Mucosa of stomach (tissue), 1 donor: ENCODE measurements around the gene SEC61A1.

Source experiments
- H3K27me3 ChIP-seq: one replicate; pipeline ENCODE4 v1.7.0; 2013; ENCODE audit warnings: mild to moderate bottlenecking, low read length; ENCODE audit not compliant: control insufficient read depth, insufficient read depth
- H3K36me3 ChIP-seq: one replicate; pipeline ENCODE4 v1.7.0; 2013; ENCODE audit warnings: low read length; ENCODE audit not compliant: control insufficient read depth, insufficient read depth
- H3K4me1 ChIP-seq: one replicate; pipeline ENCODE4 v1.7.0; 2013; ENCODE audit warnings: mild to moderate bottlenecking, low read length; ENCODE audit not compliant: control insufficient read depth, insufficient read depth
- H3K4me3 ChIP-seq: one replicate; pipeline ENCODE4 v1.7.0; 2013; ENCODE audit warnings: low read length
- H3K9ac ChIP-seq: one replicate; pipeline ENCODE4 v1.7.0; 2013; ENCODE audit warnings: mild to moderate bottlenecking, low read length, moderate library complexity
- H3K9me3 ChIP-seq: one replicate; pipeline ENCODE4 v1.7.0; 2013; ENCODE audit warnings: mild to moderate bottlenecking, low read length, moderate library complexity; ENCODE audit not compliant: control insufficient read depth
- donor health status: Pancreatic carcinoma.

The SEC61A1 gene

DNA sequence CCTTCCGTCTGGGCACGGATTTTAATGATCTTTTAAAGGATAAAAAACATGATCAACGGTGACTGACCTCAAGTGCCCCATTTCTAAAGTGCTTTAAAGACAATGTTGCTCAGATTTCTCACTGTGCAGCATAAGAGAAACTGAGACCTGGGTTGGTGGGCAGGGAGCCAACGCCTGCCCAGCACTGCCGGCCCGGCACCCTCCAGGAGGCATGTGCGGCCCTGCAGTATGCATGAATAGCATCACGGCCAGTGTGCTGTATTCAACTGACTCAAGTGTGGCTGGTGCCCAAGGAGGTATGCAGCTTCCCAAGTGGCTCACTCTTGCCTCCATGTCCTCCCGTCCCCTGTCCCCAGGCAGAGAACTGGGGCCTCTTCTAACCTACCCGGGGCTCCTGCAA lies 30.3 kb downstream of the SEC61A1 start:
- no peaks in the 10 kb centered on the region for H3K9me3 ChIP-seq
- H3K27me3 ChIP-seq: no peaks in the 10 kb centered on the region
- peaks cover 6% of the 10 kb centered on the region for H3K36me3 ChIP-seq
- H3K4me1 ChIP-seq: peaks cover 18% of the 10 kb centered on the region
- no peak overlapping the region for H3K4me3 ChIP-seq
- no peak overlapping the region for H3K9ac ChIP-seq

DNA sequence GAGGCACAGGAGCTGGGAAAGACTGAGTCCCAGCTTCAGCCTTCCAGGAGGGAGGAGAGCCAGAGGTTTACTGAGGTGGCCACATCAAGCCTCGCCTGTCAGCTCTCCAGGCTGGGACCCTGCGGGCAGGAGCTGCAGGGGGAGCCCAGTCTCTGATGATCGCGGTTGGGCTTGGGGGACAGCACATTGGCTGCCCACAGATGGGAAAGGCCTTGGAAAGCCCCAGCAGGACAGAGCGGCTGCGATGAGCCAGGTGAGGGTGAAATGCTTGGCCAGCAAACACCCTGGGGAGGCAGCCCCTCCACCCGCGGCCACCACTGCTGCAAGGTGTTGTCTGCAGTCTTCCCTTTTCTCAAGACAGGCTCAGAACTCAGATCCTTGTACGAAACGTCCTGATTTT lies 31.2 kb downstream of the SEC61A1 start:
- peaks cover 6% of the 10 kb centered on the region for H3K36me3 ChIP-seq
- no peak overlapping the region for H3K9ac ChIP-seq
- H3K27me3 ChIP-seq: no peaks in the 10 kb centered on the region
- no peaks in the 10 kb centered on the region for H3K9me3 ChIP-seq
- H3K4me1 ChIP-seq: peaks cover 16% of the 10 kb centered on the region
- no peak overlapping the region for H3K4me3 ChIP-seq

DNA sequence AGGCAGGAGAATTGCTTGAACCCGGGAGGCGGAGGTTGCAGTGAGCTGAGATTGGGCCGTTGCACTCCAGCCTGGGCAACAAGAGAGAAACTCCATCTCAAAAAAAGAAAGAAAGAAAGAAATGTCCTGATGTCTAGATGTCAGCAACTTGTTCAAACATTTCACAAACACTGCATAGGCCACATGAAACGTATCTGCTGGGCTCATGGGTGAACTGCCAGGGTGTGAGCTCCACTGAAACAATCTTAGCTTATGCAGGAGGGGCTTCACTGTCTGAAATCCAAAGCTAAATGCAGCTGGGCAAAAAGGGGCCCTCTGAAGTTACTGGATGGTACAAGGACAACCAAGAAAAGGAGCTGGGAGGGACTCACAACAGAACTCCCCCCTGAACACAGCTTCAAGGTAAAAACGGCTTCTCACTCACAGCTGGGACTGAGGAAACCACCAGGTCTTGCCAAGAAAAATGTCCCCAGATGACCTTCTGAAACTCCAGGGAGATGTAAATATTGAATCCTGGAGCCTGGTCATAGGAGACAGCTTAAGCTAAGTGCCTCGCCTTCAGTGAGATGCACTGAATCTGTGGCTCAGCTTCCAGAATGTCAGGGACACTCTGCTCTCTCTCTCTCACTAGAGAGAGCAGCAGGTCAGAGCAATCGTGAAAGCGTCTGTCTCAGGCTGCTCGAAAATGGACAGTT lies 31.9 kb downstream of the SEC61A1 start:
- Histone ChIP-seq H3K9ac (no peak overlapping the region), H3K4me3 (no peak overlapping the region), H3K36me3 (peaks cover 6% of the 10 kb centered on the region), H3K4me1 (peaks cover 16% of the 10 kb centered on the region), H3K27me3 (no peaks in the 10 kb centered on the region), H3K9me3 (no peaks in the 10 kb centered on the region)

DNA sequence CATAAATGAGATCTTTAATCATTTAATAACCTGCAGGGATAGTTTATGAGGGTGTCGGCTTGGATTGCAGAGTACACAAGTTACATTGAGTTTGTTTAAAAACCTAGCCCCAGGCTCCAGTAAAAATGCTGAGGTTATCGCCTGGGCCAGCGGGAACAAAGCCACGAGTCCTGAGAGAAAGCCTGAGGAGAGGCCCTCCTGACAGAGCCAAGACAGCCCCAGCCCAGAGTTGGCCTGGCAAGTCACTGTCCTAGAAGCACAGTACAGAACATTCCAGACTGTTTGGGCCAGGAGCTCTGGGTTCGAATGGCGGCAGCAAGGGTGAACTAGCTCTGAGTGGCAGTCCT lies 32.4 kb downstream of the SEC61A1 start:
- no peaks in the 10 kb centered on the region for H3K9me3 ChIP-seq
- H3K4me3 ChIP-seq: no peak overlapping the region
- H3K9ac ChIP-seq: no peak overlapping the region
- H3K36me3 ChIP-seq: peaks cover 6% of the 10 kb centered on the region
- H3K27me3 ChIP-seq: no peaks in the 10 kb centered on the region
- H3K4me1 ChIP-seq: peaks cover 16% of the 10 kb centered on the region

DNA sequence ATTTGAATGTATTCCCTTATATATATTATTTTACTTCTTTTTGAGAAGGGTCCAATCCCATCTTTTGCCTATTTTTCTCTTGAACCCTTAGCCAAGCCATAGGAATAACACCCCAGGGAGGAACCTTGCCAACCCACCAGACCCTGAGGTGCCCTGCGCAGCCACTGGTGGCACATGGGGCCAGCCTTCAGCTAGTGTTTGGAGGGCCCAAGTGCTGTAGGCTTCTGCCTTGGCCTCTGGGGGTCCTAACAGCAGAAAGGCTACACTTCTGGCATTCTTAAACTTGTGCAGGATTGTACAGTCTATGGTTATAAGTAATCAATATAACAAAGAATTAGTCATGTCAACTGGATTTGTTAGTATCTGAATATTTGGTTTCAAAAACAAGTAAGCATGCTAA lies 36.9 kb downstream of the SEC61A1 start:
- Histone ChIP-seq H3K27me3 (no peaks in the 10 kb centered on the region), H3K4me1 (peaks cover 12% of the 10 kb centered on the region), H3K9ac (no peak overlapping the region), H3K4me3 (no peak overlapping the region), H3K9me3 (no peaks in the 10 kb centered on the region), H3K36me3 (no peaks in the 10 kb centered on the region)

DNA sequence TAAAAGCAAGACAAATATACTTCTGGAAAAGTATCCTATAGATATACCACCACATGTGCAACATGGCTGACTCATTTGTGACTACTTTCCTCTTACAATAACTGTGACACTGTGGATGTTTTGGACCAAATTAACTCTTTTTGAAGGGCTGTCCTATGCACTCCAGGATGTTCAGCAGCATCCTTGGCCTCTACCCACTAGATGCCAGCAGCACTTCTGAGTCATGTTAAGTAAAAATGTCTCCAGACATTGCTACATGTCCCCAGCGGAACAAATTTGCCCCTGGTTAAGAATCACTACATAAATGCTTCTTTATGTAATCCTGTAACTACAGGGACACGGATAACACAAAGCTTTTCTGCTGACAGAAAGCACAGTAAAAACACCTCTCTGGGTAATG lies 39.3 kb downstream of the SEC61A1 start:
- Histone ChIP-seq H3K4me1 (no peaks in the 10 kb centered on the region), H3K27me3 (no peaks in the 10 kb centered on the region), H3K36me3 (no peaks in the 10 kb centered on the region), H3K4me3 (no peak overlapping the region), H3K9me3 (no peaks in the 10 kb centered on the region), H3K9ac (no peak overlapping the region)

DNA sequence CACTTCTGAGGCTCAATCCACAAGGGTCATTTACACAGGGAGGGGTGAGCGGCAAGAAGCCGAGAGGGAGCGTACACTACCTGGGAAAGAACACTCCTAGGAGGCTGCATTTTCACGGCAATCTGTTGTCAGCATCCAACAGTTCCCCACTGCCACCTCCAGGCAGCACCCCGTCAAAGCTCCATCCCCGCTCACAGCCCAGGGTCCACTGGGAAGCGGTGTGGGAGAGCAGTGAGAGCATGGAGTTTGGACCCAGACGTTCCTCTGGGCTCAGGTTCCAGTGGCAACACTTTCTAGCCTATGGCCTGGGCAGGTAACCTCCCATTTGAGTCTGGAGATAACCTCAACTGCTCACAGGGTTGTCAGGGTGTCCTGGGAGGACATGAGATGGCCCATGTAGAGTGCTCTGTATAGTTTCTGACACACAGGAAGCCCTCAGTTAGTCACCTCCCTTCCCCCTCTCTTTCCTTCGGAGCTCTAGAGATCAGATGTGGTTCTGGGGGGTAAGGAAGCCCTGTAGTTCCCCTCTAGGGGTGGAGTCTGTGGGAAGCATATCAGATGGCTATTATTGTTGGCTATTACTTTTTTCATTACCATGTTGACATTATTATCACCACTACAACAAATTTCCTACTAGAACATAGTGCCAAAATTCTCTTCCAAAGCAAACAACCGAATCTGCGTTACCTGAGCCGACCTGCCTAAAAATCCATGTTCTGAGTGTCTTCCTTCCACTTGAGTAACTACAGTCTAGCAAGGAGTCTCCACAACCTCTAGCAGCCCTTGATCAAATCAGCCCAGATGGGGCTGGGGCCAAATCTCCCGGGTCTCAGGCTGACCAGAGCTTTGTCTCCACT lies 42.3 kb downstream of the SEC61A1 start:
- H3K4me3 ChIP-seq: no peak overlapping the region
- H3K9me3 ChIP-seq: no peaks in the 10 kb centered on the region
- H3K36me3 ChIP-seq: no peaks in the 10 kb centered on the region
- H3K27me3 ChIP-seq: no peaks in the 10 kb centered on the region
- H3K9ac ChIP-seq: no peak overlapping the region
- peaks cover 7% of the 10 kb centered on the region for H3K4me1 ChIP-seq

DNA sequence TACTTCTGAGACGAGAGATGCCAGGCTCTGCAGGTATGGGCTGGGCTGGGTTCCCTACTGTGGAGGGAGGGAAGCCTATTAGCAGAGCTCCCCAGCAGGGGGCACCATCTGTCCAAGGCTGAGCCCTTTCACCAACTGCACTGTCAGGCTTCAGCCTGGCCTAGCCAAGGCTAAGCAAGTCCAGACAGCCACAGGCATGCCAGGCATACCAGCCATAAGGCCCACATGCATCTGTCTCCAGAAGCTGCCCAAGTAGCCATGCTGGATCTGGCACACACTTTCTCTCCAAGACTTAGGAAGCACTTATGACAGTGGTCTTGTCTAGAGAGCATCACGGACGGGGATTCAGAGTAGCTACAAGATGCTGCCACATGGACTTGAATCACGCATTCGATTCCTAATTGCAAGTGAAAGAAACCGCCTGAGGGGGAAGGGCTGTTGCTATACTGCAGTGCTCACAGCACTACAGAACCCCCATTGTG lies 43.0 kb downstream of the SEC61A1 start:
- H3K9ac ChIP-seq: no peak overlapping the region
- H3K9me3 ChIP-seq: no peaks in the 10 kb centered on the region
- no peak overlapping the region for H3K4me3 ChIP-seq
- peaks cover 7% of the 10 kb centered on the region for H3K4me1 ChIP-seq
- no peaks in the 10 kb centered on the region for H3K36me3 ChIP-seq
- H3K27me3 ChIP-seq: no peaks in the 10 kb centered on the region

DNA sequence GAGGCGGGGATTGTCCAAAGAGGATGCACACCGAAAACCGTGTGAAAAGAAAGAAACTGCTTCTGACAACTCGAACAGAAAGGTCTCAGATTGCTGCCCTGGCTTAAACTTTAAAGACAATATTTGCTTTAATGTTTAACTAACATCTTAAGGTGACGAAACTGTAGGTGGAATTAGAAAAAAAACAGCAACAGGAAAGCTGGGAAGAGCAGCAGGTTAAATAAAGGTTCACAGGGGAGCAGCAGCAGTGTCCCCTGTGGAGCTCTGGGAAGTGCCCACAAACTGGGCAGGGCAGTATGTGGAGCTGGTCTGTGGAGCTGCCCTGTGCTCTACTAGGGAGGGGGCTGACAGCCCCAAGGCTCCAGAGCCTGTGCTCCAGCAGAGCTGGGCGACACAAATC lies 46.0 kb downstream of the SEC61A1 start:
- H3K9me3 ChIP-seq: no peaks in the 10 kb centered on the region
- H3K4me3 ChIP-seq: no peak overlapping the region
- no peak overlapping the region for H3K9ac ChIP-seq
- no peaks in the 10 kb centered on the region for H3K27me3 ChIP-seq
- peaks cover 7% of the 10 kb centered on the region for H3K4me1 ChIP-seq
- H3K36me3 ChIP-seq: no peaks in the 10 kb centered on the region

DNA sequence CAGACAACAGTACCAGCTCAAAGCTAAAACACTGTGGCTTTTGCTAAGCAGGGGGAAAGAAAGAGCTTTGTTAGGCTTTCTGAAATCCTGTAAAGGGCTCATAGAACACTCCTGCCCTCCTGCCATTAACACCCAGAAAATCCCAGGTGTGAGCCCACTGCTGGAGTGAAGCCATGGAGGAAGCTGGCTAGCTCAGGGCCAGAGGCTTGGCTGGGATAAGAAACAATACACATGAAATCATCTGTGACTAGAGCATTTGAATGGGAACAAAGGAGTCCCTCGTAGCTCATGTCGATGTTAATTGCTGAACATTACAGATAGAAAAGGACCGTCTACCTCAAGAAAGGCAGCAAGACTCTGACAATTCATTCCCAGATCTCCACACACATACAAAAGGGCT lies 47.9 kb downstream of the SEC61A1 start:
- Histone ChIP-seq H3K9me3 (no peaks in the 10 kb centered on the region), H3K9ac (no peak overlapping the region), H3K4me3 (no peak overlapping the region), H3K27me3 (no peaks in the 10 kb centered on the region), H3K4me1 (peaks cover 7% of the 10 kb centered on the region), H3K36me3 (peaks cover 4% of the 10 kb centered on the region)

DNA sequence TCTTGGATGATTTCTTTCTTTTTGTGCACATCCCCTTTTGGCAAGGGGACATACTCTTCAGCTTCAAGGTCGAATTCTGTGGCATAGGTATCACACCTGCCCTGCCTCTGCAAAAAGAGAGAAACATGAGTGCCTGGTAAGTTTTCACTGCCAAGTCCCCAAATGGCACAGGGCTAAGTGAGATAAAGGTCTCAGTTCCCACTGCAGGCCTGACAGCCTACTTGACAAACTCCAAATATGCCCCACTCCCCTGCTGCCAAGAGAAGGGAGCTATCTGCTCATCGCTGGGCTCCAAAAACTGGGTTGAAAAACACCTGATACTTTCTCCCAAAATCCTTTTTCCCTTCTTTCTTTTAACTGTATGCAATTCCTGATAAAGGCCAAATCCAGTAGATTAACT lies 48.4 kb downstream of the SEC61A1 start:
- Histone ChIP-seq H3K9ac (no peak overlapping the region), H3K36me3 (peaks cover 4% of the 10 kb centered on the region), H3K4me1 (peaks cover 7% of the 10 kb centered on the region), H3K27me3 (no peaks in the 10 kb centered on the region), H3K9me3 (no peaks in the 10 kb centered on the region), H3K4me3 (no peak overlapping the region)

DNA sequence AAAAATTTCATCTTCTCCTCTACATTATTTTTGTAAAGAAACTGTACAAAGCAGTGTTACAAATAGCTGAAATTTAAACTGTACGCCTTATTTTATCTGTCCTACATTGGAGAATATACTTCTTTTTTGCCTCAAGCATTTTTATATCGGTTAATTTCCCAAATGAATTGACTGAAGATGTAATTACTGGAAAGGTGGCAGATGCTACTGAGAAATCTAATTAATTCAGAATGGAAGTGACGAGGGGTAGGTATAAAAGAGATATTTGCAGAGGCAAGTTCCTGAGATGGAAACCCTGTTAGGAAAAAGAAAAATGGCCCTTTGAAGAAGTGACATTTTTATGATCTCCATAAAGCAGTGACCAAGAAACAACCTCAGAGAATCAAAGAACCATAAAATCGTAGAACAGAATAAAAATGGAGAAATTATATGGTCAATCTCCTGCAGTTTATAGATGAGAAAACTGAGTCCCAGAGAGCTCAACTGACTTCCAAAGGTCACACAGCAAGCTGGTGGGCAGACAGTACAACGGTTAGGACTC lies 51.0 kb downstream of the SEC61A1 start:
- peaks cover 7% of the 10 kb centered on the region for H3K4me1 ChIP-seq
- H3K36me3 ChIP-seq: peaks cover 4% of the 10 kb centered on the region
- no peaks in the 10 kb centered on the region for H3K27me3 ChIP-seq
- no peak overlapping the region for H3K9ac ChIP-seq
- H3K4me3 ChIP-seq: no peak overlapping the region
- no peaks in the 10 kb centered on the region for H3K9me3 ChIP-seq
